Adrenal gland (tissue), 5 donors: ENCODE data around the gene NR1H4.

Source experiments
- POLR2A ChIP-seq, 2 donors: fragments of 450-650 bp; IDR thresholded peaks; one replicate each; pipeline ENCODE4 v1.6.1; 2017; ENCODE audit warnings: antibody characterized with exemption in 2 of 2, mild to moderate bottlenecking in 2 of 2, moderate library complexity in 1 of 2
- TF ChIP-seq, protein P1 (sequence below), 6 experiments: fragments of 450-650 bp in 4 of 6; fragments of 200-600 bp in 2 of 6; sonication (generic) in 1 of 6; IDR thresholded peaks; 1 replicate in 5 of 6; 2 replicates in 1 of 6; pipeline versions ENCODE4 v1.5.1 to v1.8.0; 2016 to 2021; ENCODE audit warnings: antibody characterized with exemption in 6 of 6, mild to moderate bottlenecking in 2 of 6, moderate library complexity in 1 of 6
- donor health status: DM: no; HTN: no; CAD: no.

GRCh38 chr12:100485983-100486382, 12.3 kb downstream of the NR1H4 start:
- TF ChIP-seq, protein P1, sequence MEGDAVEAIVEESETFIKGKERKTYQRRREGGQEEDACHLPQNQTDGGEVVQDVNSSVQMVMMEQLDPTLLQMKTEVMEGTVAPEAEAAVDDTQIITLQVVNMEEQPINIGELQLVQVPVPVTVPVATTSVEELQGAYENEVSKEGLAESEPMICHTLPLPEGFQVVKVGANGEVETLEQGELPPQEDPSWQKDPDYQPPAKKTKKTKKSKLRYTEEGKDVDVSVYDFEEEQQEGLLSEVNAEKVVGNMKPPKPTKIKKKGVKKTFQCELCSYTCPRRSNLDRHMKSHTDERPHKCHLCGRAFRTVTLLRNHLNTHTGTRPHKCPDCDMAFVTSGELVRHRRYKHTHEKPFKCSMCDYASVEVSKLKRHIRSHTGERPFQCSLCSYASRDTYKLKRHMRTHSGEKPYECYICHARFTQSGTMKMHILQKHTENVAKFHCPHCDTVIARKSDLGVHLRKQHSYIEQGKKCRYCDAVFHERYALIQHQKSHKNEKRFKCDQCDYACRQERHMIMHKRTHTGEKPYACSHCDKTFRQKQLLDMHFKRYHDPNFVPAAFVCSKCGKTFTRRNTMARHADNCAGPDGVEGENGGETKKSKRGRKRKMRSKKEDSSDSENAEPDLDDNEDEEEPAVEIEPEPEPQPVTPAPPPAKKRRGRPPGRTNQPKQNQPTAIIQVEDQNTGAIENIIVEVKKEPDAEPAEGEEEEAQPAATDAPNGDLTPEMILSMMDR (IDR thresholded peaks at IDR 0.05) = no peak
- no peak for TF ChIP-seq POLR2A (IDR thresholded peaks at IDR 0.05)
